Measurements from ENCODE around the gene ABHD13.

Gene ABHD13

GRCh38 chr13:108188260-108188659, 29.9 kb upstream of the ABHD13 start:
- TF ChIP-seq CTCF (IDR thresholded peaks at IDR 0.05; ENCODE audit: low read depth, low read length, missing control alignments) = no peak
- no peak overlapping the region for H3K4me3 ChIP-seq (replicated peaks; ENCODE audit: low read depth, low read length)
- no peak for DNase-seq (ENCODE audit: extremely low read depth, low read depth)

DNA sequence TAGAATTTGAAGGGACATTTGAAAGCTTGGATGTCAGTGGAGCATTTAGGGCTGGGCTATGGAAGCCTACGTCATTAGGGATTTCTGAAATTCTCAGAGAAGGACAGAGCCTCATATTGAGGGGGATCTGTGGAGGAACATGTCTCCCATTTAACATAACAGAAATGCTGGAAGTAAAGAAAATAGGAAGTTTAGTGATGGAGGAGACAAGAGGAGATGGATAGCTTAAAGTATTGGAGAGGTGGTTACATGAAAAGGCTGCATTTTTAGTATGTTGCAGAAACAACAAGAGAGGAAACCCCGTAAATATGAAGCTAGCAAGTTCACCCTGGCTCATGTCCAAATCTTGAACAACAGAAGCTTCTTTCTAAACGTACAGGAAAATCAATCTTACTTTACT, 27.3 kb upstream of the ABHD13 start:
- no peak for TF ChIP-seq CTCF (IDR thresholded peaks at IDR 0.05; ENCODE audit: low read depth, low read length, missing control alignments)
- no peak for DNase-seq (ENCODE audit: extremely low read depth, low read depth)
- no peak overlapping the region for H3K4me3 ChIP-seq (replicated peaks; ENCODE audit: low read depth, low read length)

DNA sequence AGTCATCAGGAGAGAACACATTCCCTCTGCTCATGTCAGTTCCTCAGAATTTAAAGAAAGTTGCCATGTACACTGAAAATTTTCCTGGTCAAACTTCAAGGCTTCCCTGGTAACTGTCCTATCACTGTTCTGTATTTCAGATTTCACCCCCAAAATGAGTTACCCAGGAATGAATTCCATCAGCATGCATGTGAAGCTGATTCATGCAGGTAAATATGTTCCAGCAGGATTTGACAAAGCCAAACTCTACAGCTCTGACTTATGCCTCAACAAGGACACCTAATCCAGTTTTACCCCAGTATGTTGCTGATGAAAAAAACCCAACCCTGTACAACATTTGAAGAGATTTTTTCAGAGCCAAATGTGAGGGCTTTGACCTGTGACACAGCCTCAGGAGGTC, 24.4 kb upstream of the ABHD13 start:
- no peak for DNase-seq (ENCODE audit: extremely low read depth, low read depth)
- H3K4me3 ChIP-seq (replicated peaks; ENCODE audit: low read depth, low read length) = no peak overlapping the region
- no peak for TF ChIP-seq CTCF (IDR thresholded peaks at IDR 0.05; ENCODE audit: low read depth, low read length, missing control alignments)

DNA sequence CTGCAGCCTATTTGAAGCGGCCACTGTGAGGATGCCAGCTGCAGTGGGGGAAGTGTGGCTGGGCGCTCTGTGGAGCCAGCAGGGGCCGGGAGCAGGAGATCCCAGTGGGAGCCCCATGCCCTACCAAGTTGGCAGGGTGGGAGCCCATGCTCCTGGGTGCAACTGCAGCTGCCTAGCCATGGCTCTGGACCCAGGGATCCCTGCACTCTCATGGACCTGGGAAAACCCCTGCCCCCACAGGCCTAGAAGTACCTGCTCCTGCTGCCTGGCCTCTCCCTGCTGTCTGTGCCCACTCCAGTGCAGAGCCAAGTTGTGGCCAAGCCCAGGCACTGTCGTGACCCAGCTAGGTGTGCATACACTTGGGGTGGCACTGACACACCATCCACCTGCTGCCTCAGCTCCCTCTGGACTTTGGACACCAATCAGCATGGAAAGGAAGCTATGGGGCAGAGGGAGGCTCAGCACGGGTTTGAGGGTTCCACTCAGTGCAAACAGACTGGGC, 23.7 kb upstream of the ABHD13 start:
- no peak for DNase-seq (ENCODE audit: extremely low read depth, low read depth)
- H3K4me3 ChIP-seq (replicated peaks; ENCODE audit: low read depth, low read length) = no peak overlapping the region
- no peak for TF ChIP-seq CTCF (IDR thresholded peaks at IDR 0.05; ENCODE audit: low read depth, low read length, missing control alignments)

DNA sequence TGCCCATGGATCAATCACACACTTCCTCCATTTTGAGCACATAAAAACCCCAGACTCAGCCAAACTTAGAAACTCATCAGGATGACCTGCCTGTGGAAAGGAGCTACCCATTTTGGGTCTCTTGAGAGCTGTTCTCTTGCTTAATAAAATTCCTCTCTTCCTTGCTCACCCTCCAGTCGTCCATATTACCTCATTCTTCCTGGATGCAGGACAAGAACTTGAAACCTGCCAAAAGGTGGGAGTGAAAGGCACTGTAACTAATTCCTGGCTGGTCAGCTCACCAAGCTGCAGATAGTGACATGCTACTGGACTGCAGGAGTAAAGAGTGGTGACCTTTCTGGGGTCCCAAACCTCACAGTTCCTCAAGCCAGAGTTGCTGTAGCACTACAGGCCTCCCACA, 23.0 kb upstream of the ABHD13 start:
- DNase-seq (ENCODE audit: extremely low read depth, low read depth) = no peak
- no peak for TF ChIP-seq CTCF (IDR thresholded peaks at IDR 0.05; ENCODE audit: low read depth, low read length, missing control alignments)
- H3K4me3 ChIP-seq (replicated peaks; ENCODE audit: low read depth, low read length) = no peak overlapping the region

GRCh38 chr13:108195861-108196260, 22.3 kb upstream of the ABHD13 start:
- no peak for DNase-seq (ENCODE audit: extremely low read depth, low read depth)
- TF ChIP-seq CTCF (IDR thresholded peaks at IDR 0.05; ENCODE audit: low read depth, low read length, missing control alignments) = no peak
- no peak overlapping the region for H3K4me3 ChIP-seq (replicated peaks; ENCODE audit: low read depth, low read length)

GRCh38 chr13:108200781-108201398, 17.3 kb upstream of the ABHD13 start:
- DNase-seq (ENCODE audit: extremely low read depth, low read depth) = no peak
- no peak for TF ChIP-seq CTCF (IDR thresholded peaks at IDR 0.05; ENCODE audit: low read depth, low read length, missing control alignments)
- H3K4me3 ChIP-seq (replicated peaks; ENCODE audit: low read depth, low read length) = no peak overlapping the region
